ENCODE data around the gene CD22. TPM values are rescaled to one million over a fixed set of nuclear protein-coding genes. Genes with fewer than 3 reads are reported as not detected.
"Not testable (repeated sequence)": the region's sequence is repeated elsewhere in the genome, so short reads cannot be mapped to it uniquely, and the experiment has no call there.

Gene CD22
- total RNA-seq, 1 donor, result not detected

GRCh38 chr19:35370722-35371121 lies 41.7 kb downstream of the CD22 start, which contains the start of gene GPR42:
TSS of gene GPR42 (plus strand) at chr19:35371068. CDS start at chr19:35371360, 292 bp downstream.
- Histone ChIP-seq H3K9me3 (ENCODE audit: low read depth, low read length) (no peaks in the 10 kb centered on the region), H3K4me3 (ENCODE audit: insufficient read depth, low read length) (no peak within 1 kb of the TSS), H4K20me1 (ENCODE audit: insufficient read depth, low read length) (no peaks in the 10 kb centered on the region), H3K4me2 (ENCODE audit: insufficient read depth, low read length) (no peak within 1 kb of the TSS), H3K79me2 (ENCODE audit: insufficient read depth, low read length) (no peaks in the 10 kb centered on the region), H2AFZ (ENCODE audit: low read length) (no peak within 1 kb of the TSS), H3K27me3 (ENCODE audit: insufficient read depth, low read length) (no peaks in the 10 kb centered on the region), H3K4me1 (ENCODE audit: insufficient read depth, low read length) (no peaks in the 10 kb centered on the region), H3K36me3 (ENCODE audit: insufficient read depth, low read length) (no peaks in the 10 kb centered on the region), H3K27ac (ENCODE audit: low read depth, low read length) (no peak within 1 kb of the TSS)
- no peak for DNase-seq (ENCODE audit: insufficient read length, low spot score, missing footprints)
- no peak for TF ChIP-seq CTCF (IDR thresholded peaks at IDR 0.05; ENCODE audit: extremely low read depth, low read depth, low read length)

GRCh38 chr19:35373492-35373891 lies 44.5 kb downstream of the CD22 start:
- TF ChIP-seq CTCF (IDR thresholded peaks at IDR 0.05; ENCODE audit: extremely low read depth, low read depth, low read length), result no peak
- H3K4me3 ChIP-seq (ENCODE audit: insufficient read depth, low read length), result no peak overlapping the region
- H3K27me3 ChIP-seq (ENCODE audit: insufficient read depth, low read length), result no peaks in the 10 kb centered on the region
- no peaks in the 10 kb centered on the region for H3K9me3 ChIP-seq (ENCODE audit: low read depth, low read length)
- no peaks in the 10 kb centered on the region for H3K79me2 ChIP-seq (ENCODE audit: insufficient read depth, low read length)
- H3K4me1 ChIP-seq (ENCODE audit: insufficient read depth, low read length), result no peaks in the 10 kb centered on the region
- no peak for DNase-seq (ENCODE audit: insufficient read length, low spot score, missing footprints)
- no peaks in the 10 kb centered on the region for H4K20me1 ChIP-seq (ENCODE audit: insufficient read depth, low read length)
- H3K36me3 ChIP-seq (ENCODE audit: insufficient read depth, low read length), result no peaks in the 10 kb centered on the region
- H3K4me2 ChIP-seq (ENCODE audit: insufficient read depth, low read length), result no peak overlapping the region
- no peak overlapping the region for H3K27ac ChIP-seq (ENCODE audit: low read depth, low read length)
- no peak overlapping the region for H2AFZ ChIP-seq (ENCODE audit: low read length)

- not testable (repeated sequence) for H3K36me3 ChIP-seq (ENCODE audit: insufficient read depth, low read length); H2AFZ ChIP-seq (ENCODE audit: low read length); DNase-seq (ENCODE audit: insufficient read length, low spot score, missing footprints); H3K4me1 ChIP-seq (ENCODE audit: insufficient read depth, low read length); H3K27ac ChIP-seq (ENCODE audit: low read depth, low read length); H3K79me2 ChIP-seq (ENCODE audit: insufficient read depth, low read length); H3K27me3 ChIP-seq (ENCODE audit: insufficient read depth, low read length); H3K9me3 ChIP-seq (ENCODE audit: low read depth, low read length); H3K4me2 ChIP-seq (ENCODE audit: insufficient read depth, low read length); H3K4me3 ChIP-seq (ENCODE audit: insufficient read depth, low read length); H4K20me1 ChIP-seq (ENCODE audit: insufficient read depth, low read length)
These were observed 45.0 kb downstream of the CD22 start for GRCh38 chr19:35374031-35374430.

- H3K79me2 ChIP-seq (ENCODE audit: insufficient read depth, low read length), result no peaks in the 10 kb centered on the region
- no peaks in the 10 kb centered on the region for H3K9me3 ChIP-seq (ENCODE audit: low read depth, low read length)
- no peak overlapping the region for H3K27ac ChIP-seq (ENCODE audit: low read depth, low read length)
- H4K20me1 ChIP-seq (ENCODE audit: insufficient read depth, low read length), result no peaks in the 10 kb centered on the region
- no peak overlapping the region for H2AFZ ChIP-seq (ENCODE audit: low read length)
- TF ChIP-seq CTCF (IDR thresholded peaks at IDR 0.05; ENCODE audit: extremely low read depth, low read depth, low read length), result no peak
- no peak for DNase-seq (ENCODE audit: insufficient read length, low spot score, missing footprints)
- H3K4me1 ChIP-seq (ENCODE audit: insufficient read depth, low read length), result no peaks in the 10 kb centered on the region
- H3K4me3 ChIP-seq (ENCODE audit: insufficient read depth, low read length), result no peak overlapping the region
- H3K27me3 ChIP-seq (ENCODE audit: insufficient read depth, low read length), result no peaks in the 10 kb centered on the region
- H3K4me2 ChIP-seq (ENCODE audit: insufficient read depth, low read length), result no peak overlapping the region
- no peaks in the 10 kb centered on the region for H3K36me3 ChIP-seq (ENCODE audit: insufficient read depth, low read length)
These were observed 46.7 kb downstream of the CD22 start for GRCh38 chr19:35375505-35376307.
